Measurements from ENCODE around the gene CLCN1.

The CLCN1 gene

GRCh38 chr7:143341842-143342241 is 25.9 kb downstream of the CLCN1 start:
- no peak for DNase-seq

GRCh38 chr7:143343596-143343995 is 27.7 kb downstream of the CLCN1 start:
- no peak for DNase-seq

- peak; percentile 17 to 40 for DNase-seq
These were observed 29.6 kb downstream of the CLCN1 start for GRCh38 chr7:143345428-143345900.

- DNase-seq: no peak
These were observed 30.1 kb downstream of the CLCN1 start for GRCh38 chr7:143346018-143346417.

GRCh38 chr7:143347950-143348349 is 32.0 kb downstream of the CLCN1 start:
- DNase-seq: no peak

- DNase-seq: no peak
These were observed 35.1 kb downstream of the CLCN1 start for GRCh38 chr7:143351060-143351459.

GRCh38 chr7:143351574-143351973 is 35.7 kb downstream of the CLCN1 start:
- DNase-seq: no peak

- peak in 1 of 2 donors; percentile 24 for DNase-seq
These were observed 36.7 kb downstream of the CLCN1 start for GRCh38 chr7:143352531-143353002.

GRCh38 chr7:143354376-143354775 is 38.5 kb downstream of the CLCN1 start:
- DNase-seq: no peak

GRCh38 chr7:143354965-143355364 is 39.1 kb downstream of the CLCN1 start:
- DNase-seq: no peak

GRCh38 chr7:143355450-143356385 is 39.8 kb downstream of the CLCN1 start:
- DNase-seq: no peak

GRCh38 chr7:143356414-143357050 is 40.6 kb downstream of the CLCN1 start:
- DNase-seq: no peak

GRCh38 chr7:143358626-143359025 is 42.7 kb downstream of the CLCN1 start:
- no peak for DNase-seq

- DNase-seq: no peak
These were observed 44.0 kb downstream of the CLCN1 start for GRCh38 chr7:143359771-143360353.

- DNase-seq: no peak
These were observed 45.1 kb downstream of the CLCN1 start for GRCh38 chr7:143360788-143361551.

GRCh38 chr7:143361552-143362130 is 45.7 kb downstream of the CLCN1 start:
- no peak for DNase-seq

GRCh38 chr7:143362131-143363015 is 46.5 kb downstream of the CLCN1 start, which contains the start of gene FAM131B:
TSS of gene FAM131B (minus strand) at chr7:143362713. CDS start at chr7:143362603, 110 bp downstream.
- DNase-seq: no peak

GRCh38 chr7:143363016-143363937 is 47.4 kb downstream of the CLCN1 start:
- no peak for DNase-seq

GRCh38 chr7:143367972-143368371 is 52.1 kb downstream of the CLCN1 start:
- no peak for DNase-seq

- no peak for DNase-seq
These were observed 52.5 kb downstream of the CLCN1 start for GRCh38 chr7:143368387-143368786.
